HUES6 (cell line): Measurements from ENCODE around the gene ANKHD1.

ENCODE experiments used
- H3K27ac ChIP-seq: 2 replicates; pipeline ENCODE4 v1.7.0; 2013; ENCODE audit warnings: low read depth, mild to moderate bottlenecking, low read length, inconsistent platforms
- H3K27me3 ChIP-seq: 2 replicates; pipeline ENCODE4 v1.6.1; 2013; ENCODE audit warnings: low read length; ENCODE audit not compliant: control insufficient read depth, insufficient read depth
- H3K36me3 ChIP-seq: 2 replicates; pipeline ENCODE4 v1.6.1; 2013; ENCODE audit warnings: low read length; ENCODE audit not compliant: control insufficient read depth, insufficient read depth
- H3K4me1 ChIP-seq: 2 replicates; pipeline ENCODE4 v1.6.1; 2013; ENCODE audit warnings: low read length; ENCODE audit not compliant: control insufficient read depth, insufficient read depth
- H3K4me3 ChIP-seq: 2 replicates; pipeline ENCODE4 v1.5.1; 2013; ENCODE audit warnings: low read depth, low read length
- H3K9ac ChIP-seq: one replicate; pipeline ENCODE4 v1.6.1; 2013; ENCODE audit warnings: mild to moderate bottlenecking, low read length
- H3K9me3 ChIP-seq: 2 replicates; pipeline ENCODE4 v1.6.1; 2013; ENCODE audit warnings: low read depth, low read length; ENCODE audit not compliant: control insufficient read depth, insufficient read depth

ANKHD1 gene

GRCh38 chr5:140362875-140363630, 38.6 kb upstream of the ANKHD1 start:
- Histone ChIP-seq H3K4me3 (peak overlapping the region; percentile 69), H3K27ac (no peak overlapping the region), H3K9ac (peak overlapping the region; percentile 48)

GRCh38 chr5:140363631-140364471, 37.8 kb upstream of the ANKHD1 start:
- Histone ChIP-seq H3K9ac (peak overlapping the region; percentile 48), H3K27me3 (peaks cover 15% of the 10 kb centered on the region), H3K4me3 (peak overlapping the region; percentile 69), H3K4me1 (peaks cover 4% of the 10 kb centered on the region), H3K9me3 (no peaks in the 10 kb centered on the region), H3K36me3 (no peaks in the 10 kb centered on the region), H3K27ac (no peak overlapping the region)

More at GRCh38 chr5:140362875-140363630, 38.6 kb upstream of the ANKHD1 start:
- Histone ChIP-seq H3K36me3 (no peaks in the 10 kb centered on the region), H3K27me3 (peaks cover 15% of the 10 kb centered on the region), H3K9me3 (no peaks in the 10 kb centered on the region), H3K4me1 (peaks cover 8% of the 10 kb centered on the region)

- no peaks in the 10 kb centered on the region for H3K9me3 ChIP-seq
- no peak overlapping the region for H3K4me3 ChIP-seq
- peaks cover 4% of the 10 kb centered on the region for H3K4me1 ChIP-seq
- H3K9ac ChIP-seq, result no peak overlapping the region
- H3K27me3 ChIP-seq, result peaks cover 15% of the 10 kb centered on the region
- no peaks in the 10 kb centered on the region for H3K36me3 ChIP-seq
- no peak overlapping the region for H3K27ac ChIP-seq
These were observed 37.2 kb upstream of the ANKHD1 start for GRCh38 chr5:140364472-140364765.

- H3K27ac ChIP-seq, result no peak overlapping the region
- H3K9me3 ChIP-seq, result no peaks in the 10 kb centered on the region
These were observed 36.4 kb upstream of the ANKHD1 start for GRCh38 chr5:140365282-140365681.

GRCh38 chr5:140365941-140366340, 35.7 kb upstream of the ANKHD1 start:
- no peak overlapping the region for H3K4me3 ChIP-seq
- H3K9ac ChIP-seq, result no peak overlapping the region
- no peak overlapping the region for H3K27ac ChIP-seq
- H3K4me1 ChIP-seq, result peaks cover 4% of the 10 kb centered on the region
- H3K9me3 ChIP-seq, result no peaks in the 10 kb centered on the region
- no peaks in the 10 kb centered on the region for H3K36me3 ChIP-seq
- peaks cover 15% of the 10 kb centered on the region for H3K27me3 ChIP-seq

More at GRCh38 chr5:140365282-140365681, 36.4 kb upstream of the ANKHD1 start:
- H3K9ac ChIP-seq, result no peak overlapping the region
- peaks cover 4% of the 10 kb centered on the region for H3K4me1 ChIP-seq
- peaks cover 15% of the 10 kb centered on the region for H3K27me3 ChIP-seq
- H3K36me3 ChIP-seq, result no peaks in the 10 kb centered on the region
- H3K4me3 ChIP-seq, result no peak overlapping the region

- Histone ChIP-seq H3K27ac (no peak overlapping the region), H3K36me3 (no peaks in the 10 kb centered on the region), H3K4me3 (no peak overlapping the region), H3K9ac (no peak overlapping the region), H3K27me3 (peaks cover 15% of the 10 kb centered on the region), H3K9me3 (no peaks in the 10 kb centered on the region), H3K4me1 (peaks cover 4% of the 10 kb centered on the region)
These were observed 34.9 kb upstream of the ANKHD1 start for GRCh38 chr5:140366589-140367255.

GRCh38 chr5:140367256-140368013, 34.2 kb upstream of the ANKHD1 start:
- Histone ChIP-seq H3K27me3 (peaks cover 15% of the 10 kb centered on the region), H3K4me3 (no peak overlapping the region), H3K9me3 (no peaks in the 10 kb centered on the region), H3K36me3 (no peaks in the 10 kb centered on the region), H3K4me1 (peaks cover 4% of the 10 kb centered on the region), H3K9ac (no peak overlapping the region), H3K27ac (no peak overlapping the region)

- no peak overlapping the region for H3K4me3 ChIP-seq
- no peak overlapping the region for H3K9ac ChIP-seq
- H3K4me1 ChIP-seq, result peaks cover 4% of the 10 kb centered on the region
- no peaks in the 10 kb centered on the region for H3K36me3 ChIP-seq
- no peaks in the 10 kb centered on the region for H3K27me3 ChIP-seq
- H3K9me3 ChIP-seq, result no peaks in the 10 kb centered on the region
- no peak overlapping the region for H3K27ac ChIP-seq
These were observed 30.1 kb upstream of the ANKHD1 start for GRCh38 chr5:140371356-140372151.

- no peaks in the 10 kb centered on the region for H3K9me3 ChIP-seq
- H3K36me3 ChIP-seq, result no peaks in the 10 kb centered on the region
- H3K4me3 ChIP-seq, result no peak overlapping the region
- H3K27ac ChIP-seq, result no peak overlapping the region
- peaks cover 4% of the 10 kb centered on the region for H3K4me1 ChIP-seq
- H3K9ac ChIP-seq, result no peak overlapping the region
- no peaks in the 10 kb centered on the region for H3K27me3 ChIP-seq
These were observed 28.6 kb upstream of the ANKHD1 start for GRCh38 chr5:140372971-140373487.

GRCh38 chr5:140381351-140381750, 20.3 kb upstream of the ANKHD1 start:
- no peaks in the 10 kb centered on the region for H3K36me3 ChIP-seq
- H3K27ac ChIP-seq, result no peak overlapping the region
- no peaks in the 10 kb centered on the region for H3K4me1 ChIP-seq
- no peak overlapping the region for H3K4me3 ChIP-seq
- H3K27me3 ChIP-seq, result no peaks in the 10 kb centered on the region
- no peaks in the 10 kb centered on the region for H3K9me3 ChIP-seq
- no peak overlapping the region for H3K9ac ChIP-seq
